GM21360 (cell line): Measurements from ENCODE around the gene HES2.
"Not testable (repeated sequence)": the region's sequence is repeated elsewhere in the genome, so short reads cannot be mapped to it uniquely, and the experiment has no call there.

Source experiments
- ATAC-seq: cut with Tn5 transposase; IDR thresholded peaks from one replicate; pipeline ENCODE4 v1.9.1; 2021; ENCODE audit warnings: mild to moderate bottlenecking, moderate library complexity; ENCODE audit not compliant: unreplicated experiment

Gene HES2, protein sequence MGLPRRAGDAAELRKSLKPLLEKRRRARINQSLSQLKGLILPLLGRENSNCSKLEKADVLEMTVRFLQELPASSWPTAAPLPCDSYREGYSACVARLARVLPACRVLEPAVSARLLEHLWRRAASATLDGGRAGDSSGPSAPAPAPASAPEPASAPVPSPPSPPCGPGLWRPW

GRCh38 chr1:6419804-6420453, at the start of gene HES2:
TSS of gene HES2 (minus strand) at chr1:6419919. CDS start at chr1:6419820, 99 bp downstream.
- ATAC-seq, result no peak

- no peak for ATAC-seq
These were observed 49.2 kb upstream of the HES2 start for GRCh38 chr1:6468729-6469461.

DNA sequence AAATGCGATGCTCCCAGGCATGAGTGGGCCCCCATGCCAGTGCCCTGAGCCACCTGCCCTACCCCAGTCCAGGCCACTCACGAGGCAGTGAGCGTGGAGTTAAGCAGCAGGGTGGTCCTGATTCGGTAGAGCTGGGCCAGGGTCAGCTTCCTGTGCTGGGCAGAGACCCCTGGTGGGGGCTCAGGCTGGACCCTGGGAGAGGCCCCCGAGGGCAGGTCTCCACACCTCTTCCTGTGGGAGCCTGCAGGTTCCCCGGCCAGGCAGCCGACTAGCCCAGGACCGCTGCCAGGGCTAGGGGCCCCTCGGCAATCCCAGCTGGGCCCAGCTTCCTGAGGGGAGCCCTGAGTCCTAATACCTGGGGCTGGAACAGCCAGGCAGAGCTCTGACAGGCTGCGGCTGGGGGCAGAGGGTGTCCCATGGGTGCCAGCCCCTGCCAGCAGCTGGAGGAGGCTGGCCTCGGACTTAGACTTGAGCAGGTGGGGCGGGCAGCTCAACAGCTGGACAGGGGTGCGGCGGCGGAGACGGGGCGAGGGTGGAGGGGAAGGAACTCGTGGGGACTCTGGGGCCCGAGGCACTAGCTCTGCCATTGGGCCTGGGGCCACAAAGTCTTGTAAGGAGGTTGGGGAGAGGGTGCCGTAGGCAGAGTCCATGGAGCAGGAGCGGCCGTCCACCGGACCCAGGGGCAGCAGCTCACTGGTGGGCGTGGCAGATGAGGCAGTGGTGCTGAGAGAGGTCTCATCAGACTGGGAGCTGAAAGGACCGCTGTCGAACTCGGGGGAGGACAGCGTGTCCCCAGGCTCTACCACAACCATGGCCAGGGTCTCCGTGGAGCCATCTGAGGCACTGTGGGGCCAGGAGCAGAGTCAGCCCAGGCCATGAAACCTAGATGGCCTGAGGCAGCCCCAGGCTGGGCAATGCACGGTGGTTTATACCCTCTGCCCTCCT, 48.3 kb upstream of the HES2 start:
- ATAC-seq, result no peak

GRCh38 chr1:6467224-6467623, 47.5 kb upstream of the HES2 start:
- ATAC-seq, result no peak

DNA sequence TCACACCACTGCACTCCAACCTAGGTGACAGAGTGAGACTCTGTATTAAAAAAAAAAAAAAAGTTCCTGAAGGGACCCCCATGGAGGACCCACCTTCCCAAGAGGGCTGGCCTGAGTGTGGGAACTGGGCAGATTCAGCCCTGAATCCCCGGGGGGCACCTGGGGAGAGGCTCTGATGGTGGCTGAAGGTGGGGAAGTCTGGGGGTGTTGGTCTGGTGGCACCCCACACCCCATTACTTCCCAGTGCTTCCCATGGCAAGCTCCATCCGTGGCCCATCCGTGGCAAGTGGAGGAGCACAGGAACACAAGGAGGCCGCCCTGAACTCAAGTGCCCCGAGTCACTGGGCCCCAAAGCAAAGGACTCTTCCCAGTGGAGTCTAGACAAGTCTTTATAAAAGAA, 47.0 kb upstream of the HES2 start:
- no peak for ATAC-seq

DNA sequence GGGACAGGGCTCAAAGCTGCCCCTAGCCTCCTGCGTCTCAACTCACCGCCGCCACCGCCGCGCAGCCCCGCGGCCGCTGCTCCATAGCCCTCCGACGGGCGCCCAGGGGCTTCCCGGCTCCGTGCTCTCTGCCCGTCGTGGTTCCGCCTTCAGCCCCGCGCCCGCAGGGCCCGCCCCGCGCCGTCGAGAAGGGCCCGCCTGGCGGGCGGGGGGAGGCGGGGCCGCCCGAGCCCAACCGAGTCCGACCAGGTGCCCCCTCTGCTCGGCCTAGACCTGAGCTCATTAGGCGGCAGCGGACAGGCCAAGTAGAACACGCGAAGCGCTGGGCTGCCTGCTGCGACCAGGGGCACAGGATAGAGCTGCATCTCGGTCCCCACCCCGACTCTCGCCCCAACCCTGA, 46.3 kb upstream of the HES2 start, which contains the start of gene TNFRSF25:
TNFRSF25 (minus strand) TSS at position 151 of the 400 bp plus-strand sequence; CDS start at position 85, 66 bp downstream.
- no peak for ATAC-seq

- no peak for ATAC-seq
These were observed 45.8 kb upstream of the HES2 start for GRCh38 chr1:6465461-6466005.

- ATAC-seq, result no peak
These were observed 45.2 kb upstream of the HES2 start for GRCh38 chr1:6464915-6465314.

DNA sequence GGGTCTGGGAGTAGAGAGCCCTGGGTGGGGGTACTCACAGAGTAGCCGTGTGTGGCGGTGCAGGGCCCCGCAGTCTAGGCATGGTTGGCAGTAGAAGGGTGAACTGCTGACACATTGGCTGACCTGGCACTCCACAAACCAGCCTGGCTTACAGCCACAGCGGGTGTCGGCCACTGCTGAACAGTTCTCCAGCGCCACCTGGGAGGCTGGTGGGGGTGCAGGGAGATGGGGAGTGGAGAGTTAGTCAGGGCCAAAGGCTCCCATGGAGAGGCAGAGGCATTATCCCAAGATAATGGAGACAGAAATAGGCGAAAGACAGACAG, 44.8 kb upstream of the HES2 start:
- ATAC-seq, result no peak

GRCh38 chr1:6463120-6463412, 43.3 kb upstream of the HES2 start:
- ATAC-seq, result no peak

- no peak for ATAC-seq
These were observed 42.8 kb upstream of the HES2 start for GRCh38 chr1:6462412-6463119.

DNA sequence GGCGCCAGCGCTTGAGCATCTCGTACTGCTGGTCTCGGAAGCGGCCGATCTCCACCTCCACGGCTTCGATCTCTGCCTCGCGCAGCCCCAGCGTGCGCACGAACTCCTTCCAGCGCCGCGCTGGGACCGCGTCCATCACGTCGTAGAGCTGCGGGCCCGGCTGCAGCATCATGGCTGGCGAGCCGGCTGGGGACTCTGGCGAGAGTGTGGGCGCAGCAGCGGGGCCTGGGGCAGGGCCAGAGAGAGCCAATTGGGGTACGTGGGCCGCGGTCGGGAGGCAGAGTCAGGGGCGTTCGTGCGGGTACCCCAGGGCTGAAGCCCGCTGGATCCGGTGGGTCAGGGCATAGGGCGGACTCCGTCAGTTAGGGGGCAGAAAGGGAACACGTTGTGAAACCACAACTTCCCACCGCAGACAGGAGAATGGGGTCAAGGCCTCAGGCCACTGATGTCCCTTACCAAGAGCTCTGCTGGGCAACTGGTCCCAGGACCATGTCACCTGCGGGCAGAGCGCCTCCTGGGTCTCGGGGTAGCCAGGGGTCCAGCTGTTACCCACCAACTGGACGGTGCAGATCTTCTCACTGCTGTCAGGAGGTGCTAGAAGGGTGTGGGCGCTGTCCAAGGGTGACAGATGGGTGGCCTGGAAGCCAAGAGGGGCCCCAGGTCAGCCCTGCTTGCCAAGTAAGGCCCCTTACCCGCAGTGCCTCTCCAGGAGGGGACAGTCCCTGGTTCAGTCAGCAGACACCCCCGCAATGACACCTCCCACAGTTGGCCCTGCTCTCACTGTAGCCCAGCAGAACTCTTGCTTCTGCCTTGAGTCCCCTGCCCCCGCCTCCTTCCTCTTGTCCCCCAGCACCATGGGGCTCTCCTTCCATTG, 42.1 kb upstream of the HES2 start:
- ATAC-seq, result no peak

DNA sequence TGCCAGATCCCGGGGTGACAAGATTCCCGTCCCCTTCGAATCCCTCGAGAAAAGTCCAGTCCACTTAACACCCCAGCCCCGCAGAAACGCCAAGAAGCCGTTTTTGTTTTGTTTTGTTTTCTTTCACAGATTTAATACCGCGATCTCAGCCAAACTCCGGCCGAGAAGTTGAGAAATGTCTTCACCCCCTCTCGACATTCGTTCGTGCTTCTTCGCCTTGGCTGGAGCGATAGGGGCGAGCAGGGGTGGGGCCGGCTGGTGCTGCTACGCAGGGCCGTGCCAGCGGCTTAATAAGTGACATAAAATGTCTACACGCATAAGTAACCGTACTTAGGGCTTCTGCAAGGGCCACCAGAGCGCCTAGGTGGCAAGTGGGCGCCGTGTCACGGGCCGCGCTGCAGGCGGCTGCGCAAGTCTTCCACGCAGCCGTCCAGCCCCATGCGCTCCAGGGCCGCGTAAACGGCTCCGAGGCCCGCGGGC, 41.4 kb upstream of the HES2 start:
- no peak for ATAC-seq

GRCh38 chr1:6460301-6461050, 40.8 kb upstream of the HES2 start:
- ATAC-seq, result no peak

- no peak for ATAC-seq
These were observed 40.1 kb upstream of the HES2 start for GRCh38 chr1:6459850-6460265.

DNA sequence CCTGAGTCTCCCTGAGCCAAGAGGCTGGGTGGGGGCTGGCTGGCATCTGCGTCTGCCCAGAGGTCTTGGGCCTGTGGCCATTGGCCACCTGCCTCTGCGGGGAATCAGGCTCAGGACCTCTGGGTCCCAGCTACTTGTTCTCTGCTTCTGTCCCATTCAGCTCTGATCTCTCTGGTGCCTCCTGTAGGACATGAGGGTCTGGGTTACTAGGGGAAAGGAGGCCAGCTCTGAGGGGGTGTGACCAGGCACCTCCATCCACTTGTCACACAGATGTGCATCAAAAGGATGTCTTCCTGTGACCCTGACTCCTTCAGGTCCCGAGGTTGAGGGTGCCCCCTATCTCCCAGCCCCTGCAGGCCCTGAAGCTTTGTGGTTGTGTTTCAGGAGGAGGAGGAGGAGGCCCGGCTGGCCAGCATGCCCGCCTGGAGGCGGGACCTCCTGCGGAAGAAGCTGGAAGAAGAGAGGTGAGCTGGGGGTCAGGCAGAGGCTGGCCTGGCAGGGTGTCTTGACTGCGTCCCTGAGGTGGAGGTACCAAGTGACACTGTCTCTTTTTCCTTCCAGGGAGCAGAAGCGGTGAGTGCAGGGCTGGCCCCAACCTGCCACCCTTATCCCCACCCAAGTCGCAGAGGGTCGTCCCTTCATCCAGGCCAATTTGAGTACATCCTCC, 37.2 kb upstream of the HES2 start:
- ATAC-seq, result no peak

- not testable (repeated sequence) for ATAC-seq
These were observed 36.2 kb upstream of the HES2 start for GRCh38 chr1:6455752-6456520.
